Gastroesophageal sphincter (tissue), 3 donors: ENCODE data around the gene CSTF3.
"Not testable (repeated sequence)": the region's sequence is repeated elsewhere in the genome, so short reads cannot be mapped to it uniquely, and the experiment has no call there.

Experiments used
- CTCF ChIP-seq, 4 experiments: fragments of 200-600 bp in 2 of 4; fragments of 450-650 bp in 2 of 4; sonication (generic) in 1 of 4; IDR thresholded peaks; one replicate each; pipeline ENCODE4 v1.5.1; 2017 to 2019; ENCODE audit warnings: antibody characterized with exemption in 4 of 4, mild to moderate bottlenecking in 2 of 4, moderate library complexity in 2 of 4
- POLR2A ChIP-seq, 2 donors: fragments of 450-650 bp; IDR thresholded peaks; one replicate each; pipeline ENCODE4 v1.6.1; 2017; ENCODE audit warnings: antibody characterized with exemption in 2 of 2, mild to moderate bottlenecking in 2 of 2, moderate library complexity in 1 of 2
- POLR2AphosphoS5 ChIP-seq: sonication (generic); formaldehyde crosslinking; IDR thresholded peaks from one replicate; pipeline ENCODE4 v1.6.1; 2017; ENCODE audit warnings: antibody characterized with exemption

- not testable (repeated sequence) for TF ChIP-seq CTCF (IDR thresholded peaks at IDR 0.05); POLR2AphosphoS5; POLR2A (IDR thresholded peaks at IDR 0.05)
These were observed 111.5 kb downstream of the CSTF3 start for GRCh38 chr11:33049565-33050408.
